K562 (cell line): ENCODE measurements around the gene SIKE1. TPM values are rescaled to one million over a fixed set of nuclear protein-coding genes. Genes with fewer than 3 reads are reported as not detected.
"Not testable (repeated sequence)": the region's sequence is repeated elsewhere in the genome, so short reads cannot be mapped to it uniquely, and the experiment has no call there.

Source experiments
- ATAC-seq: fragments of 200-7000 bp; cut with Tn5 transposase; 3 replicates; pipeline ENCODE4 v1.9.1; 2020; ENCODE audit warnings: moderate library complexity
- BruUV-seq: library from RNA; stranded (reverse); fragments of 400-500 nt; replicated peaks from 2 replicates; lab custom pipeline; 2021; lab: Mats Ljungman, UMichigan
- CTCF ChIA-PET: fragments of 300-600 bp; formaldehyde crosslinking; extraction: SDS; loops from one replicate; lab custom pipeline; 2021; ENCODE audit warnings: low intra/inter-chr PET ratio; lab: Yijun Ruan, JAX
- POLR2A ChIA-PET: fragments of 300-600, 350-650 bp; sonication (Branson Sonifier 250); formaldehyde crosslinking; extraction: SDS; loops from one replicate; lab custom pipeline; 2021; ENCODE audit warnings: antibody characterized with exemption, inconsistent platforms; lab: Yijun Ruan, JAX
- DNase-seq, 4 experiments: peaks; one replicate each; pipeline versions ENCODE4 v3.0.0 to v3.0.0-alpha.2; 2011 to 2018; ENCODE audit warnings: low spot score in 3 of 4, mixed read lengths in 3 of 4; ENCODE audit errors: extremely low read depth in 1 of 4
- FAIRE-seq: peaks from 2 replicates; lab custom pipeline; 2011; peaks lifted over from hg19 to GRCh38; lab: Jason Lieb, UNC
- H2AFZ ChIP-seq: 2 replicates; pipeline ENCODE4 v1.6.0; 2011; ENCODE audit warnings: low read depth, low read length, control low read depth, inconsistent platforms
- H3K27ac ChIP-seq: fragments of 200-600 bp; 3 replicates; pipeline ENCODE4 v1.8.0; 2011; ENCODE audit warnings: low read depth, mild to moderate bottlenecking, control low read depth, inconsistent platforms, low read length, moderate library complexity, mixed read lengths; ENCODE audit errors: extremely low read depth
- H3K27me3 ChIP-seq, 2 experiments: fragments of 300-600 bp in 1 of 2; 2 replicates in 1 of 2; 3 replicates in 1 of 2; pipeline versions ENCODE4 v1.6.0 to v1.8.0; 2011; ENCODE audit warnings: inconsistent platforms in 2 of 2, low read length in 2 of 2, mild to moderate bottlenecking in 1 of 2, mixed read lengths in 1 of 2, moderate library complexity in 1 of 2; ENCODE audit not compliant: control insufficient read depth in 2 of 2, insufficient read depth in 2 of 2
- H3K36me3 ChIP-seq: fragments of 300-600 bp; 3 replicates; pipeline ENCODE4 v1.8.0; 2011; ENCODE audit warnings: mild to moderate bottlenecking, low read length, inconsistent platforms; ENCODE audit not compliant: control insufficient read depth, insufficient read depth
- H3K4me1 ChIP-seq, 2 experiments: fragments of 200-600 bp in 1 of 2; replicated peaks in 1 of 2; 2 replicates in 1 of 2; 3 replicates in 1 of 2; pipeline versions ENCODE4 v1.5.1 to v1.8.0; 2011; ENCODE audit warnings: inconsistent platforms in 2 of 2, low read length in 2 of 2, mild to moderate bottlenecking in 1 of 2, mixed read lengths in 1 of 2, moderate library complexity in 1 of 2; ENCODE audit not compliant: control insufficient read depth in 2 of 2, insufficient read depth in 2 of 2
- H3K4me2 ChIP-seq: 2 replicates; pipeline ENCODE4 v1.6.1; 2011; ENCODE audit warnings: low read length, control low read depth, inconsistent platforms, mixed read lengths; ENCODE audit not compliant: insufficient read depth
- H3K4me3 ChIP-seq: fragments of 200-600 bp; sonication (generic), shearing (Covaris generic); 2 replicates; pipeline ENCODE4 v1.5.1; 2016; ENCODE audit warnings: control low read depth, inconsistent platforms
- H3K79me2 ChIP-seq: fragments of 200-600 bp; 3 replicates; pipeline ENCODE4 v1.8.0; 2011; ENCODE audit warnings: low read length, inconsistent platforms; ENCODE audit not compliant: control insufficient read depth, insufficient read depth
- H3K9ac ChIP-seq, 2 experiments: 2 replicates each; pipeline versions ENCODE4 v1.6.0 to v1.6.1; 2011; ENCODE audit warnings: low read depth in 2 of 2, low read length in 2 of 2, control low read depth in 1 of 2, inconsistent platforms in 1 of 2, mild to moderate bottlenecking in 1 of 2, mixed read lengths in 1 of 2; ENCODE audit not compliant: insufficient read depth in 1 of 2
- H3K9me1 ChIP-seq: one replicate; pipeline ENCODE4 v1.6.0; 2011; ENCODE audit warnings: inconsistent platforms, mild to moderate bottlenecking, low read length, moderate library complexity; ENCODE audit not compliant: control insufficient read depth, insufficient read depth
- H3K9me3 ChIP-seq: replicated peaks from 2 replicates; pipeline ENCODE4 v1.5.1; 2011; ENCODE audit warnings: low read depth, low read length, inconsistent platforms; ENCODE audit not compliant: control insufficient read depth, insufficient read depth
- H4K20me1 ChIP-seq: replicated peaks from 2 replicates; pipeline ENCODE4 v1.6.1; 2011; ENCODE audit warnings: low read length, inconsistent platforms, mixed read lengths; ENCODE audit not compliant: control insufficient read depth, insufficient read depth
- MEF2A ChIP-seq: IDR thresholded peaks from 2 replicates; pipeline ENCODE4 v1.6.1; 2011; ENCODE audit warnings: low read depth, mild to moderate bottlenecking, low read length, moderate library complexity; ENCODE audit not compliant: control insufficient read depth
- PCBP2 ChIP-seq: fragments of 200-400 bp; formaldehyde crosslinking; IDR thresholded peaks from 2 replicates; pipeline ENCODE4 v1.6.1; 2018; ENCODE audit warnings: low read length, low read depth, mild to moderate bottlenecking, moderate library complexity; ENCODE audit not compliant: poor library complexity, severe bottlenecking
- ZBTB26 ChIP-seq: fragments of 450-650 bp; formaldehyde crosslinking; IDR thresholded peaks from 2 replicates; pipeline ENCODE4 v1.4.0; 2022; ENCODE audit warnings: missing genetic modification characterization
- WGBS: fragments of 100-300 bp; shearing (Covaris generic); methylation state at CpG from one replicate; pipeline ENCODE4 v1.1.6; 2016; ENCODE audit warnings: low coverage, mixed read lengths; ENCODE audit not compliant: insufficient coverage; ENCODE audit errors: missing lambda C conversion rate; 5-methylcytosine and 5-hydroxymethylcytosine counted together
- in situ Hi-C: fragments of 300-500 bp; cut with MboI; formaldehyde crosslinking; loops from 4 replicates; pipeline ENCODE4 v1.15.0; 2018; ENCODE audit warnings: inconsistent platforms, mixed read lengths
- intact Hi-C: fragments of 100-400 bp; cut with micrococcal nuclease; formaldehyde crosslinking; loops from 2 replicates; pipeline ENCODE4 v1.14.2; 2022
- polyA plus RNA-seq, 8 experiments: library from polyadenylated mRNA; depleted of rRNA in 4 of 8; stranded (reverse) in 5 of 8; unstranded in 3 of 8; fragments of >200 nt; fragmentation: Nextera tagmentation in 2 of 8; fragmentation: Illumina TruSeq in 1 of 8; extraction: Ambion mirVana in 2 of 8; extraction: Trizol in 1 of 8; gene quantifications; 2 replicates each; pipeline versions ENCODE4 v1.2.1 to v1.2.3, GENCODE V29; 2011 to 2014; ENCODE audit warnings: inconsistent platforms in 1 of 8, missing spikeins in 1 of 8
- total RNA-seq, 7 experiments: library from RNA; depleted of rRNA in 6 of 7; stranded (reverse); fragments of >200 nt in 6 of 7; fragmentation: Illumina TruSeq in 2 of 7; extraction: Trizol in 2 of 7; gene quantifications; 2 replicates each; pipeline versions ENCODE4 v1.2.1 to v1.2.3, GENCODE V29; 2011 to 2021; ENCODE audit warnings: low replicate concordance in 1 of 7

Gene SIKE1
- total and polyA plus RNA-seq, 9 of the 15 experiments (the other 6 are each of a cell fraction or from before 2014, with no cell fraction given), result 21.8 to 144 (median 76.3) TPM

- no peak for TF ChIP-seq PCBP2
- no peak for TF ChIP-seq ZBTB26 (CRISPR knock-in tag)
- no peak for TF ChIP-seq MEF2A
These were observed 13.6 kb upstream of the SIKE1 start (continued) for GRCh38 chr1:114794038-114794437.

GRCh38 chr1:114790581-114790980 is 10.1 kb upstream of the SIKE1 start:
- H3K36me3 ChIP-seq, H3K27ac ChIP-seq, FAIRE-seq, H3K4me1 ChIP-seq, DNase-seq, CTCF ChIA-PET, H3K9me1 ChIP-seq, in situ Hi-C loops, H3K4me2 ChIP-seq, ATAC-seq, H3K4me3 ChIP-seq, BruUV-seq, H2AFZ ChIP-seq, POLR2A ChIA-PET, H4K20me1 ChIP-seq, intact Hi-C loops, H3K79me2 ChIP-seq, H3K9me3 ChIP-seq, H3K9ac ChIP-seq: not testable (repeated sequence)
- 34% methylated on average over 12 of the region's 25 CpGs for WGBS
- peaks cover 16 to 24% of the 10 kb centered on the region in 2 experiments for H3K27me3 ChIP-seq
